GM10248 (cell line): ENCODE data around the gene GNB1L.

Experiments
- CTCF ChIA-PET: fragments of 300-600 bp; sonication (Branson Sonifier 250); formaldehyde crosslinking; extraction: SDS; loops from one replicate; lab custom pipeline; 2021; ENCODE audit warnings: antibody characterized with exemption; lab: Yijun Ruan, JAX
- POLR2A ChIA-PET: fragments of 350-650 bp; sonication (Branson Sonifier 250); formaldehyde crosslinking; extraction: SDS; loops from one replicate; lab custom pipeline; 2020; ENCODE audit warnings: antibody characterized with exemption; lab: Yijun Ruan, JAX
- DNase-seq: peaks from one replicate; pipeline ENCODE4 v3.0.0; 2012; ENCODE audit errors: extremely low spot score
- TF ChIP-seq, protein P1 (sequence below): IDR thresholded peaks from 2 replicates; pipeline ENCODE4 v1.5.1; 2012; ENCODE audit warnings: mild to moderate bottlenecking, low read depth; ENCODE audit errors: extremely low read depth, missing control alignments, control extremely low read depth

GNB1L gene

GRCh38 chr22:19760058-19760950, 94.4 kb downstream of the GNB1L start, which contains the start of gene TBX1:
Gene TBX1, plus strand, starts transcription at chr22:19760778. Its CDS starts 66 bp downstream, at chr22:19760844.
- no peak for DNase-seq
- CTCF ChIA-PET, result no interaction called here
- POLR2A ChIA-PET, result no interaction called here
- TF ChIP-seq, protein P1, sequence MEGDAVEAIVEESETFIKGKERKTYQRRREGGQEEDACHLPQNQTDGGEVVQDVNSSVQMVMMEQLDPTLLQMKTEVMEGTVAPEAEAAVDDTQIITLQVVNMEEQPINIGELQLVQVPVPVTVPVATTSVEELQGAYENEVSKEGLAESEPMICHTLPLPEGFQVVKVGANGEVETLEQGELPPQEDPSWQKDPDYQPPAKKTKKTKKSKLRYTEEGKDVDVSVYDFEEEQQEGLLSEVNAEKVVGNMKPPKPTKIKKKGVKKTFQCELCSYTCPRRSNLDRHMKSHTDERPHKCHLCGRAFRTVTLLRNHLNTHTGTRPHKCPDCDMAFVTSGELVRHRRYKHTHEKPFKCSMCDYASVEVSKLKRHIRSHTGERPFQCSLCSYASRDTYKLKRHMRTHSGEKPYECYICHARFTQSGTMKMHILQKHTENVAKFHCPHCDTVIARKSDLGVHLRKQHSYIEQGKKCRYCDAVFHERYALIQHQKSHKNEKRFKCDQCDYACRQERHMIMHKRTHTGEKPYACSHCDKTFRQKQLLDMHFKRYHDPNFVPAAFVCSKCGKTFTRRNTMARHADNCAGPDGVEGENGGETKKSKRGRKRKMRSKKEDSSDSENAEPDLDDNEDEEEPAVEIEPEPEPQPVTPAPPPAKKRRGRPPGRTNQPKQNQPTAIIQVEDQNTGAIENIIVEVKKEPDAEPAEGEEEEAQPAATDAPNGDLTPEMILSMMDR, result no peak

- ChIA-PET POLR2A (no interaction called here), CTCF (no interaction called here)
- DNase-seq, result no peak
- TF ChIP-seq, protein P1, result no peak
These were observed 95.1 kb downstream of the GNB1L start for GRCh38 chr22:19759427-19760057.

DNA sequence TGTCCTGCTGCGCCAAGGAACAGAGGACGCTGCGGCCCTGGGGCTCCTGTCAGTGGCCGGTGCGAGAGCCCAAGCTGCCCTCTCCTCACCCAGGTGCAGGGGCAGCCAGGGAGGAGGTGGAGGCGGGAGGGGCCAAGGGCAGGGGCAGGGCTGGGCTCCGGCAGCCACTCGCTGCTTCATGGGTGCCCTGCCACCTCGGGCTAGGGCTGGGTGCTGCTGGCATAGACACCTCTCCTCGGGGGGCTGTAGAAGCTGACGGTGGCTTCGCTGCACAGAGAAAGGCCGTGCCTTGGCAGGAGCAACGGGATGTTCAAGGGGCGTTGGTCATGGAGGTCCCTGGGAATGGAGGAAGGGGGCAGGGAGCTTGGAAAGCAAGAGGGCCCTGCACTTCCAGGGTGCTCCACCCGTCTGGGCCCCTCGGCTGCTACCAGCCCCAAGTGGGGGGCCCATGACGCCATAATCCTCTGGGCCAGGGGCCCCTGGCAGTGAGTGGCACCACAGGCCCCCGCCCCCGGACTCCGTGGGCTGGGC, 95.7 kb downstream of the GNB1L start:
- DNase-seq, result no peak
- ChIA-PET CTCF (no interaction called here), POLR2A (no interaction called here)
- TF ChIP-seq, protein P1, result no peak

DNA sequence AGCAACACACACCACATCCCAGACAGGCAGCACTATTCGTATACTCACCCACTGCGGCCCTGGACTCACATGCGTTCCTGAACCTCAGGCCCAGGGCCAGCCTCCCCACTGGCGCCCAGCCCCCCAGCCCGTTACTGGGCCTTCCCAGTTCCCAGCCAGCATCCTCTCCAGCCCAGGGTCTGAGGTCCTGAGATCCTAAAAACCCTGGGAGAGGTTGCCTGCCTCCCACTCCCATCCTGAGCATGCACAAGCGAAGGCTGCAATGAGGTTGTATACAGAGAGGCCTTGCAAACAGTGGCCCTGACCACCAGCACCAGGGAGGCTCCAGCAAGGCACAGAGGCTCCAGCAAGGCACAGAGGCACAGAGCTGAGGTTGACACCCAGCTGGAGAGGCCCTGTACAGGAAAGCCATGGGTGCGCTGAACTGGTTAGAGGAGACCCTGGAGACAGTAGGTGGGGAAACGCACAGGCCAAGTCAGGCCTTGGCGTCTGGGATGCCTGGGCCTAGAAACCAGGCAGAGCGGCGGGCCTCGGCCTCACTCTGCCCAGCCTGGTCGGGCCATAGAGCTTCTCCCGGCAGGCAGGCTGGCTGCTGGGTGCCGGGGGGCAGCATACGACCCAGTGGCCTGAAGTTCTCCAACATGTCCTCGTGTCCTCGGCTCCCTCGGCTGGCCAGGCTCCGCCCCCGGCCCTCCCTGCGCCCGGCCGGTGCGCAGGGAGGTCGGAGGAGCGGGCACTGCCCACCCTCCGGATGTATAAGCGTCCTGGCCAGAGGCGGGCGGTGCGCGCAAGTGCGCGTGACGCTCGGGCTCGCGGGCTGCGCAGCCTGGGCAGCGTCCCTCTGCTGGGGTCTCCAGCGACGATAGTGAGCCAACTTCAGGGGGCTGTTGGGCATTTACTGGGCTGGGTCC, 96.4 kb downstream of the GNB1L start:
- POLR2A ChIA-PET, result no interaction called here
- DNase-seq, result no peak
- CTCF ChIA-PET, result interaction anchor here (0.9 to 1.5 kb wide), 2 partner anchors 10 to 152 kb away, joined by 4 read pairs; no protein-coding TSS in a partner anchor
- TF ChIP-seq, protein P1, result no peak

GRCh38 chr22:19757140-19757984, 97.3 kb downstream of the GNB1L start:
- TF ChIP-seq, protein P1, result no peak
- CTCF ChIA-PET, result interaction anchor here (0.9 to 1.8 kb wide), 8 partner anchors 9 to 191 kb away, joined by 3 to 25 read pairs (median 5); no protein-coding TSS in a partner anchor
- POLR2A ChIA-PET, result no interaction called here
- no peak for DNase-seq
